Hepatocyte (in vitro differentiated cells): ENCODE results near the gene CHAT. TPM values are rescaled to one million over a fixed set of nuclear protein-coding genes. Genes with fewer than 3 reads are reported as not detected.

ENCODE experiments used
- DNase-seq: peaks from one replicate; pipeline ENCODE4 v3.0.0-alpha.2; 2016; ENCODE audit warnings: low spot score
- H2AFZ ChIP-seq: fragments of 200-600 bp; sonication (generic); 2 replicates; pipeline ENCODE4 v1.6.0; 2016; ENCODE audit warnings: antibody characterized with exemption, mild to moderate bottlenecking
- H3K27ac ChIP-seq: fragments of 200-600 bp; sonication (generic); 2 replicates; pipeline ENCODE4 v1.5.1; 2016; ENCODE audit warnings: mild to moderate bottlenecking
- H3K27me3 ChIP-seq: fragments of 200-600 bp; sonication (generic); 2 replicates; pipeline ENCODE4 v1.6.1; 2016
- H3K36me3 ChIP-seq: fragments of 200-600 bp; sonication (generic); replicated peaks from 2 replicates; pipeline ENCODE4 v1.5.1; 2016; ENCODE audit warnings: low read depth; ENCODE audit not compliant: insufficient read depth
- H3K4me1 ChIP-seq: fragments of 200-600 bp; sonication (generic); 2 replicates; pipeline ENCODE4 v1.5.1; 2016; ENCODE audit warnings: mild to moderate bottlenecking, moderate library complexity; ENCODE audit not compliant: insufficient read depth
- H3K4me2 ChIP-seq: fragments of 200-600 bp; sonication (generic); 2 replicates; pipeline ENCODE4 v1.6.0; 2016
- H3K4me3 ChIP-seq: fragments of 200-600 bp; sonication (generic); 2 replicates; pipeline ENCODE4 v1.5.1; 2016; ENCODE audit warnings: mild to moderate bottlenecking
- H3K79me2 ChIP-seq: fragments of 200-600 bp; sonication (generic); 2 replicates; pipeline ENCODE4 v1.6.0; 2017; ENCODE audit warnings: mild to moderate bottlenecking
- H3K9me2 ChIP-seq: fragments of 200-600 bp; sonication (generic); replicated peaks from 2 replicates; pipeline ENCODE4 v1.6.0; 2017; ENCODE audit warnings: mild to moderate bottlenecking; ENCODE audit not compliant: insufficient read depth
- H3K9me3 ChIP-seq: fragments of 200-600 bp; sonication (generic); 2 replicates; pipeline ENCODE4 v1.5.1; 2016; ENCODE audit warnings: low read depth, mild to moderate bottlenecking
- H4K20me1 ChIP-seq: fragments of 200-600 bp; sonication (generic); 2 replicates; pipeline ENCODE4 v1.6.0; 2016; ENCODE audit warnings: mild to moderate bottlenecking; ENCODE audit not compliant: insufficient read depth, poor library complexity, severe bottlenecking
- EZH2 ChIP-seq: fragments of 200-600 bp; sonication (generic); IDR thresholded peaks from 2 replicates; pipeline ENCODE4 v1.6.1; 2016; ENCODE audit warnings: antibody characterized with exemption, mild to moderate bottlenecking, borderline replicate concordance
- EZH2phosphoT487 ChIP-seq: fragments of 200-600 bp; sonication (generic); IDR thresholded peaks from one replicate; pipeline ENCODE4 v1.6.1; 2018; ENCODE audit warnings: antibody characterized with exemption, mild to moderate bottlenecking, low read depth, moderate library complexity; ENCODE audit not compliant: unreplicated experiment, severe bottlenecking
- WGBS: methylation state at CpG from one replicate; pipeline ENCODE4 v1.1.6; 2016; ENCODE audit warnings: low lambda C conversion rate; ENCODE audit errors: missing lambda C conversion rate; 5-methylcytosine and 5-hydroxymethylcytosine counted together
- polyA plus RNA-seq: library from polyadenylated mRNA; unstranded; fragments of >200 nt; fragmentation: Nextera tagmentation; extraction: Ambion mirVana; gene quantifications from 2 replicates; pipeline ENCODE4 v1.2.1, GENCODE V29; 2016
- total RNA-seq: library from RNA; depleted of rRNA; stranded (reverse); fragments of >200 nt; gene quantifications from 2 replicates; pipeline ENCODE4 v1.2.3, GENCODE V29; 2014
- TF ChIP-seq, protein P1 (sequence below): fragments of 200-600 bp; sonication (generic); IDR thresholded peaks from 2 replicates; pipeline ENCODE4 v1.5.1; 2016; ENCODE audit warnings: antibody characterized with exemption, mild to moderate bottlenecking; ENCODE audit not compliant: poor library complexity

The CHAT gene
- total and polyA plus RNA-seq, 2 experiments from 2014 or later: 0.27 TPM; not detected in 1

- TF ChIP-seq, protein P1, sequence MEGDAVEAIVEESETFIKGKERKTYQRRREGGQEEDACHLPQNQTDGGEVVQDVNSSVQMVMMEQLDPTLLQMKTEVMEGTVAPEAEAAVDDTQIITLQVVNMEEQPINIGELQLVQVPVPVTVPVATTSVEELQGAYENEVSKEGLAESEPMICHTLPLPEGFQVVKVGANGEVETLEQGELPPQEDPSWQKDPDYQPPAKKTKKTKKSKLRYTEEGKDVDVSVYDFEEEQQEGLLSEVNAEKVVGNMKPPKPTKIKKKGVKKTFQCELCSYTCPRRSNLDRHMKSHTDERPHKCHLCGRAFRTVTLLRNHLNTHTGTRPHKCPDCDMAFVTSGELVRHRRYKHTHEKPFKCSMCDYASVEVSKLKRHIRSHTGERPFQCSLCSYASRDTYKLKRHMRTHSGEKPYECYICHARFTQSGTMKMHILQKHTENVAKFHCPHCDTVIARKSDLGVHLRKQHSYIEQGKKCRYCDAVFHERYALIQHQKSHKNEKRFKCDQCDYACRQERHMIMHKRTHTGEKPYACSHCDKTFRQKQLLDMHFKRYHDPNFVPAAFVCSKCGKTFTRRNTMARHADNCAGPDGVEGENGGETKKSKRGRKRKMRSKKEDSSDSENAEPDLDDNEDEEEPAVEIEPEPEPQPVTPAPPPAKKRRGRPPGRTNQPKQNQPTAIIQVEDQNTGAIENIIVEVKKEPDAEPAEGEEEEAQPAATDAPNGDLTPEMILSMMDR: no peak
- no peak for TF ChIP-seq EZH2
- no peak for TF ChIP-seq EZH2phosphoT487
- no peaks in the 10 kb centered on the region for H3K36me3 ChIP-seq
- DNase-seq: no peak
- no peaks in the 10 kb centered on the region for H3K79me2 ChIP-seq
- no peaks in the 10 kb centered on the region for H4K20me1 ChIP-seq
- H3K27me3 ChIP-seq: no peaks in the 10 kb centered on the region
- no peaks in the 10 kb centered on the region for H3K4me1 ChIP-seq
- H3K9me3 ChIP-seq: no peaks in the 10 kb centered on the region
- no peak overlapping the region for H2AFZ ChIP-seq
- no peaks in the 10 kb centered on the region for H3K9me2 ChIP-seq
- no peak overlapping the region for H3K4me3 ChIP-seq
- WGBS: 50% methylated on average over 3 of the region's 3 CpGs
- no peak overlapping the region for H3K4me2 ChIP-seq
- no peak overlapping the region for H3K27ac ChIP-seq
Observed at GRCh38 chr10:49596493-49596809, 17.4 kb upstream of the CHAT start.

- Histone ChIP-seq H3K4me2 (no peak overlapping the region), H3K27ac (no peak overlapping the region), H3K4me3 (no peak overlapping the region), H3K4me1 (no peaks in the 10 kb centered on the region), H2AFZ (no peak overlapping the region), H3K79me2 (no peaks in the 10 kb centered on the region), H3K9me2 (no peaks in the 10 kb centered on the region), H3K9me3 (no peaks in the 10 kb centered on the region), H4K20me1 (no peaks in the 10 kb centered on the region), H3K36me3 (no peaks in the 10 kb centered on the region), H3K27me3 (no peaks in the 10 kb centered on the region)
- no peak for DNase-seq
- TF ChIP-seq EZH2phosphoT487 (no peak), EZH2 (no peak)
- TF ChIP-seq, protein P1: no peak
- WGBS: 89% methylated on average over 3 of the region's 3 CpGs
Observed at GRCh38 chr10:49596836-49597235, 17.0 kb upstream of the CHAT start.

DNA sequence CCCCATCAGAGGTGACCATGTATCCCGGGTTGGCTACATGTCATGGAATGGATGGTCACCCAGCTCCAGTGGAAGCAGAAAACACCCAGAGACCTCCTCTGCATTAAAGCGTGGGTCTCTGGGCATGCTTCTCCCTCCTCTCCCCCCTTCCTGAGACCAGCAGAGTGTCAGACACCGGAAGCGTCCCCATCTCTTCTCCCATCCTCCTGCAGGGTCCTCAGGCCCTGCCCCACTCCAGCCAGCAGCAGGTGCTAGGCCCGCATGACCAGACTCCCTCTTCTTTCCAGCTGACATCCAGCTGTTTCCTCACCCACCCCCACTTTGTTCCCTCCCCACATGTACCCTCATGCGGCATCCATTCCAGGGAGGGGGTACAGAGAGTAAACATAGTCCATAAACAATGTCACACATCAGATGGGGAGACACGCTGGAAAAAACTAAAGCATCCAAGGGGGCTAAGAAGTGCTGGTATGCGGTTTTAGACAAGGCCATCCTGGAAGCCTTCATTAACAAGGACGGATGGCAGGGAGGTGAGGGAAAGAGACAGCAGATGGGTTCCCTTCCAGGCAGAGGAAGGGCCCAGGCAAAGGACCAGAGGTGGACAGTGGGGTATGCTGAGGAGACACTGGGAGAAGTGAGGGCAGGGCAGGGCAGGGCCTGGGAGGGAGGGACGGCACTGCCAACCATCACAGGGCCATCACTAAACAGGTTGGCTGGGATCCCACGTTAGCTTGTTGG is 16.2 kb upstream of the CHAT start:
- TF ChIP-seq EZH2phosphoT487 (no peak), EZH2 (no peak)
- TF ChIP-seq, protein P1: no peak
- no peak overlapping the region for H2AFZ ChIP-seq
- no peaks in the 10 kb centered on the region for H3K36me3 ChIP-seq
- no peaks in the 10 kb centered on the region for H4K20me1 ChIP-seq
- DNase-seq: no peak
- H3K9me2 ChIP-seq: no peaks in the 10 kb centered on the region
- no peaks in the 10 kb centered on the region for H3K9me3 ChIP-seq
- H3K27ac ChIP-seq: no peak overlapping the region
- H3K79me2 ChIP-seq: no peaks in the 10 kb centered on the region
- H3K4me1 ChIP-seq: no peaks in the 10 kb centered on the region
- H3K4me2 ChIP-seq: no peak overlapping the region
- no peak overlapping the region for H3K4me3 ChIP-seq
- H3K27me3 ChIP-seq: no peaks in the 10 kb centered on the region
- WGBS: 92% methylated on average over 11 of the region's 11 CpGs
